Keratinocyte (primary cell): ENCODE measurements around the gene FOSB.

Experiments
- CTCF ChIP-seq, 3 experiments: IDR thresholded peaks in 1 of 3; conservative IDR thresholded peaks in 1 of 3; optimal IDR thresholded peaks in 1 of 3; 2 replicates in 2 of 3; 3 replicates in 1 of 3; pipeline versions ENCODE3 to v1.5.1; 2011; ENCODE audit warnings: low read length in 3 of 3, mild to moderate bottlenecking in 3 of 3, moderate library complexity in 2 of 3, control low read depth in 1 of 3, inconsistent platforms in 1 of 3; ENCODE audit not compliant: insufficient read depth in 2 of 3; ENCODE audit errors: extremely low read depth in 1 of 3
- EZH2 ChIP-seq: IDR thresholded peaks from one replicate; pipeline ENCODE4 v1.6.1; 2012; ENCODE audit warnings: inconsistent platforms, mild to moderate bottlenecking, low read length, moderate library complexity

DNA sequence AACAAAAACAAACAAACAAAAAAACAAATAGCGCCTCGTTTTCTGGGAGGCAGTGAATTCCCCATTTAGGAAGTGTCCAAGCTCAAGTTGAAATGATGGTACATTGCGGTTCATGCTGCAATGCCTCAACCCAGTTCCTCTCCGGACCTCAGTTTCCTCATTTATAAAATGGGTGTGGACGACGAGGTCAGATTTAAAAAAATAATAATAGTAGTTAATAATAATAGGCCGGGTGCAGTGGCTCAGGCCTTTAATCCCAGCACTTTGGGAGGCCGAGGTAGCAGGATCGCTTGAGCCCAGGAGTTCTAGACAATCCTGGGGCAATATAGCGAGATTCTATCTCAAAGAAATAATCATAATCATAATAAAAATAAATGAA, 28.6 kb upstream of the FOSB start:
- no peak for TF ChIP-seq CTCF (optimal IDR thresholded peaks at IDR 0.05 in 1 of 3, IDR thresholded peaks at IDR 0.05 in 1 of 3, conservative IDR thresholded peaks at IDR 0.05 in 1 of 3; ENCODE audit: extremely low read depth in 1 of 3, insufficient read depth in 2 of 3, low read length in 3 of 3)
- TF ChIP-seq EZH2 = no peak
